IMR-90 (cell line): ENCODE measurements around the gene YRDC. TPM values are rescaled to one million over a fixed set of nuclear protein-coding genes. Genes with fewer than 3 reads are reported as not detected.

Source experiments
- ATAC-seq: fragments of 200-7000 bp; cut with Tn5 transposase; 2 replicates; pipeline ENCODE4 v1.9.1; 2020; ENCODE audit warnings: low read depth, mild to moderate bottlenecking, moderate library complexity
- BruUV-seq: library from RNA; stranded (reverse); fragments of 400-500 nt; replicated peaks from 2 replicates; lab custom pipeline; 2021; lab: Mats Ljungman, UMichigan
- CTCF ChIA-PET: fragments of 300-600 bp; formaldehyde crosslinking; extraction: SDS; loops from one replicate; lab custom pipeline; 2021; ENCODE audit warnings: antibody characterized with exemption; lab: Yijun Ruan, JAX
- POLR2A ChIA-PET: fragments of 300-600 bp; sonication (Branson Sonifier 250); formaldehyde crosslinking; loops from one replicate; lab custom pipeline; 2022; ENCODE audit warnings: antibody characterized with exemption; ENCODE audit not compliant: unreplicated experiment; lab: Charles Lee
- DNase-seq: peaks from one replicate; pipeline ENCODE4 v3.0.0; 2013
- H2AFZ ChIP-seq: replicated peaks from 2 replicates; pipeline ENCODE3; 2013; ENCODE audit warnings: low read length, mild to moderate bottlenecking; ENCODE audit not compliant: poor library complexity
- H2AK5ac ChIP-seq: 2 replicates; pipeline ENCODE4 v1.6.1; 2013; ENCODE audit warnings: low read depth, low read length, inconsistent platforms
- H2AK9ac ChIP-seq: replicated peaks from 2 replicates; pipeline ENCODE3; 2013; ENCODE audit warnings: mild to moderate bottlenecking, low read depth, low read length, moderate library complexity; ENCODE audit not compliant: poor library complexity
- H2BK120ac ChIP-seq: 2 replicates; pipeline ENCODE4 v1.6.1; 2013; ENCODE audit warnings: low read depth, low read length, inconsistent platforms
- H2BK15ac ChIP-seq: 3 replicates; pipeline ENCODE4 v1.6.1; 2013; ENCODE audit warnings: low read depth, low read length, inconsistent platforms
- H2BK20ac ChIP-seq: 2 replicates; pipeline ENCODE4 v1.6.1; 2013; ENCODE audit warnings: low read depth, mild to moderate bottlenecking, inconsistent platforms, low read length, moderate library complexity
- H2BK5ac ChIP-seq: 2 replicates; pipeline ENCODE4 v1.6.1; 2013; ENCODE audit warnings: mild to moderate bottlenecking, low read depth, low read length, inconsistent platforms; ENCODE audit not compliant: poor library complexity, severe bottlenecking
- H3K14ac ChIP-seq: replicated peaks from 2 replicates; pipeline ENCODE4 v1.6.1; 2013; ENCODE audit warnings: low read depth, low read length, inconsistent platforms
- H3K18ac ChIP-seq: 2 replicates; pipeline ENCODE4 v1.6.1; 2013; ENCODE audit warnings: low read depth, low read length, control low read depth
- H3K23ac ChIP-seq: 2 replicates; pipeline ENCODE4 v1.6.1; 2013; ENCODE audit warnings: low read depth, low read length, inconsistent platforms
- H3K27ac ChIP-seq: 2 replicates; pipeline ENCODE4 v1.5.1; 2013; ENCODE audit warnings: mild to moderate bottlenecking, control low read depth, low read length; ENCODE audit not compliant: insufficient read depth
- H3K27me3 ChIP-seq: 2 replicates; pipeline ENCODE4 v1.6.1; 2013; ENCODE audit warnings: low read length; ENCODE audit not compliant: control insufficient read depth, insufficient read depth
- H3K36me3 ChIP-seq: 2 replicates; pipeline ENCODE4 v1.6.1; 2013; ENCODE audit warnings: low read length, mixed read lengths; ENCODE audit not compliant: control insufficient read depth, insufficient read depth
- H3K4ac ChIP-seq: 2 replicates; pipeline ENCODE4 v1.6.1; 2013; ENCODE audit warnings: low read depth, low read length, inconsistent platforms
- H3K4me1 ChIP-seq: 2 replicates; pipeline ENCODE4 v1.6.1; 2013; ENCODE audit warnings: low read length, mixed read lengths; ENCODE audit not compliant: control insufficient read depth, insufficient read depth
- H3K4me2 ChIP-seq: 2 replicates; pipeline ENCODE4 v1.6.1; 2013; ENCODE audit warnings: low read depth, mild to moderate bottlenecking, control low read depth, low read length, moderate library complexity
- H3K4me3 ChIP-seq: 2 replicates; pipeline ENCODE4 v1.5.1; 2013; ENCODE audit warnings: low read depth, mild to moderate bottlenecking, control low read depth, low read length, moderate library complexity; ENCODE audit not compliant: insufficient read depth
- H3K56ac ChIP-seq: 2 replicates; pipeline ENCODE4 v1.6.1; 2013; ENCODE audit warnings: low read length, inconsistent platforms; ENCODE audit not compliant: insufficient read depth; ENCODE audit errors: extremely low read depth
- H3K79me1 ChIP-seq, 2 experiments: 2 replicates each; pipeline ENCODE4 v1.6.1; 2013; ENCODE audit warnings: low read length in 2 of 2, inconsistent platforms in 1 of 2, low read depth in 1 of 2
- H3K9ac ChIP-seq: 2 replicates; pipeline ENCODE4 v1.6.1; 2013; ENCODE audit warnings: low read depth, low read length, control low read depth
- H3K9me1 ChIP-seq: 2 replicates; pipeline ENCODE4 v1.6.1; 2013; ENCODE audit warnings: low read length, inconsistent platforms; ENCODE audit not compliant: insufficient read depth
- H3K9me3 ChIP-seq: 2 replicates; pipeline ENCODE4 v1.6.1; 2013; ENCODE audit warnings: low read length; ENCODE audit not compliant: control insufficient read depth, insufficient read depth
- H4K20me1 ChIP-seq: 2 replicates; pipeline ENCODE4 v1.6.1; 2013; ENCODE audit warnings: low read length, inconsistent platforms; ENCODE audit not compliant: insufficient read depth
- H4K5ac ChIP-seq: 2 replicates; pipeline ENCODE4 v1.6.1; 2013; ENCODE audit warnings: mild to moderate bottlenecking, low read depth, low read length, control low read depth
- H4K8ac ChIP-seq, 2 experiments: 2 replicates each; pipeline ENCODE4 v1.6.1; 2013; ENCODE audit warnings: low read depth in 2 of 2, low read length in 2 of 2, control low read depth in 1 of 2, inconsistent platforms in 1 of 2
- H4K91ac ChIP-seq: 2 replicates; pipeline ENCODE4 v1.6.1; 2013; ENCODE audit warnings: low read depth, low read length, inconsistent platforms; ENCODE audit not compliant: insufficient read depth
- BHLHE40 ChIP-seq: fragments of 150-350 bp; IDR thresholded peaks from 2 replicates; pipeline ENCODE4 v1.6.1; 2016; ENCODE audit warnings: mild to moderate bottlenecking, low read depth, low read length
- CEBPB ChIP-seq: IDR thresholded peaks from 2 replicates; pipeline ENCODE4 v1.6.1; 2012; ENCODE audit warnings: low read depth, low read length, improper control_type of control experiment
- CHD1 ChIP-seq: IDR thresholded peaks from 2 replicates; pipeline ENCODE4 v1.6.1; 2012; ENCODE audit warnings: low read depth, low read length, improper control_type of control experiment
- FOS ChIP-seq: fragments of 150-350 bp; IDR thresholded peaks from 2 replicates; pipeline ENCODE4 v1.6.1; 2016; ENCODE audit warnings: low read depth, low read length
- MAFK ChIP-seq: IDR thresholded peaks from 2 replicates; pipeline ENCODE4 v1.6.1; 2012; ENCODE audit warnings: low read depth, low read length, improper control_type of control experiment
- MXI1 ChIP-seq: IDR thresholded peaks from 2 replicates; pipeline ENCODE4 v1.6.1; 2012; ENCODE audit warnings: low read depth, mild to moderate bottlenecking, low read length, moderate library complexity, borderline replicate concordance
- NFE2L2 ChIP-seq: fragments of 150-350 bp; IDR thresholded peaks from 2 replicates; pipeline ENCODE4 v1.6.1; 2016; ENCODE audit warnings: low read depth, mild to moderate bottlenecking, low read length
- POLR2A ChIP-seq: IDR thresholded peaks from 2 replicates; pipeline ENCODE4 v1.6.1; 2012; ENCODE audit warnings: mild to moderate bottlenecking, low read depth, low read length
- RAD21 ChIP-seq: IDR thresholded peaks from 2 replicates; pipeline ENCODE4 v1.6.1; 2012; ENCODE audit warnings: low read length, improper control_type of control experiment
- RCOR1 ChIP-seq: IDR thresholded peaks from 2 replicates; pipeline ENCODE4 v1.6.1; 2012; ENCODE audit warnings: mild to moderate bottlenecking, low read length, improper control_type of control experiment; ENCODE audit not compliant: insufficient replicate concordance
- RFX5 ChIP-seq: IDR thresholded peaks from 2 replicates; pipeline ENCODE4 v1.8.0; 2012; ENCODE audit warnings: low read depth, mild to moderate bottlenecking, low read length, moderate library complexity
- SMC3 ChIP-seq: fragments of 150-350 bp; IDR thresholded peaks from 2 replicates; pipeline ENCODE4 v1.6.1; 2016; ENCODE audit warnings: low read depth, mild to moderate bottlenecking, antibody characterized with exemption, low read length, moderate library complexity
- WGBS, 2 experiments: methylation state at CpG; one replicate each; pipeline versions ENCODE4 v1.1.5 to v1.1.7; 2013; ENCODE audit warnings: missing lambda C conversion rate in 2 of 2; ENCODE audit not compliant: insufficient read length in 1 of 2; ENCODE audit errors: extremely low coverage in 2 of 2; 5-methylcytosine and 5-hydroxymethylcytosine counted together
- dilution Hi-C: fragments of 300-500 bp; cut with HindIII; formaldehyde crosslinking; loops from one replicate; pipeline ENCODE4 v1.14.3; 2018; ENCODE audit warnings: low sequenced_read_pairs; ENCODE audit not compliant: unreplicated experiment
- in situ Hi-C: fragments of 300-500 bp; cut with MboI; formaldehyde crosslinking; loops from 3 replicates; pipeline ENCODE4 v1.14.3; 2019; ENCODE audit warnings: low sequenced_read_pairs, inconsistent platforms, mixed read lengths
- intact Hi-C: fragments of 100-400 bp; cut with micrococcal nuclease; formaldehyde crosslinking; loops from 2 replicates; pipeline ENCODE4 v1.10.0; 2022
- polyA plus RNA-seq, 3 experiments: library from polyadenylated mRNA; depleted of rRNA; stranded (reverse); fragments of >200 nt; gene quantifications; 2 replicates each; pipeline ENCODE4 v1.2.3, GENCODE V29; 2012; ENCODE audit warnings: low replicate concordance in 1 of 3
- total RNA-seq: library from RNA; depleted of rRNA; stranded (reverse); fragments of >200 nt; gene quantifications from 2 replicates; pipeline ENCODE4 v1.2.3, GENCODE V29; 2012
- TF ChIP-seq, protein P1 (sequence below): fragments of 150-350 bp; IDR thresholded peaks from 2 replicates; pipeline ENCODE4 v1.6.1; 2017; ENCODE audit warnings: mild to moderate bottlenecking, antibody characterized with exemption, low read length, low read depth
- TF ChIP-seq, protein P2 (sequence below): fragments of 150-350 bp; IDR thresholded peaks from 2 replicates; pipeline ENCODE4 v1.6.1; 2016; ENCODE audit warnings: low read depth, mild to moderate bottlenecking, low read length, moderate library complexity, borderline replicate concordance
- TF ChIP-seq, protein P3 (sequence below): conservative IDR thresholded peaks from 2 replicates; pipeline ENCODE4 v1.5.1; 2012; ENCODE audit warnings: mild to moderate bottlenecking, low read depth, low read length, improper control_type of control experiment

Gene YRDC
- total and polyA plus RNA-seq, 2 of the 4 experiments (the other 2 are of a cell fraction): 21.0 to 21.7 TPM

GRCh38 chr1:37759451-37759850 is 48.6 kb downstream of the YRDC start:
- in situ Hi-C loops: no loop called here
- no CpG with 5 or more reads among the region's 2 CpGs for WGBS, 2 experiments

More at GRCh38 chr1:37759451-37759850, 48.6 kb downstream of the YRDC start:
- Histone ChIP-seq H2BK15ac (no peak overlapping the region), H2AK9ac (no peak overlapping the region), H4K5ac (no peak overlapping the region), H3K27ac (no peak overlapping the region), H4K91ac (no peak overlapping the region), H3K9ac (no peak overlapping the region), H2BK20ac (no peak overlapping the region), H4K20me1 (no peaks in the 10 kb centered on the region), H3K23ac (no peak overlapping the region), H3K56ac (no peak overlapping the region), H2AFZ (no peak overlapping the region), H3K4ac (no peak overlapping the region), H2AK5ac (no peak overlapping the region), H3K4me2 (no peak overlapping the region), H3K9me3 (no peaks in the 10 kb centered on the region), H3K4me3 (no peak overlapping the region), H3K27me3 (peaks cover 30% of the 10 kb centered on the region), H3K18ac (no peak overlapping the region), H3K4me1 (no peaks in the 10 kb centered on the region), H3K79me1 (no peaks in the 10 kb centered on the region), H3K14ac (no peak overlapping the region), H2BK120ac (no peak overlapping the region), H2BK5ac (no peak overlapping the region), H3K9me1 (no peaks in the 10 kb centered on the region), H3K36me3 (no peaks in the 10 kb centered on the region), H4K8ac (no peak overlapping the region)
- TF ChIP-seq, protein P1, sequence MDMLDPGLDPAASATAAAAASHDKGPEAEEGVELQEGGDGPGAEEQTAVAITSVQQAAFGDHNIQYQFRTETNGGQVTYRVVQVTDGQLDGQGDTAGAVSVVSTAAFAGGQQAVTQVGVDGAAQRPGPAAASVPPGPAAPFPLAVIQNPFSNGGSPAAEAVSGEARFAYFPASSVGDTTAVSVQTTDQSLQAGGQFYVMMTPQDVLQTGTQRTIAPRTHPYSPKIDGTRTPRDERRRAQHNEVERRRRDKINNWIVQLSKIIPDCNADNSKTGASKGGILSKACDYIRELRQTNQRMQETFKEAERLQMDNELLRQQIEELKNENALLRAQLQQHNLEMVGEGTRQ: no peak
- TF ChIP-seq, protein P2, sequence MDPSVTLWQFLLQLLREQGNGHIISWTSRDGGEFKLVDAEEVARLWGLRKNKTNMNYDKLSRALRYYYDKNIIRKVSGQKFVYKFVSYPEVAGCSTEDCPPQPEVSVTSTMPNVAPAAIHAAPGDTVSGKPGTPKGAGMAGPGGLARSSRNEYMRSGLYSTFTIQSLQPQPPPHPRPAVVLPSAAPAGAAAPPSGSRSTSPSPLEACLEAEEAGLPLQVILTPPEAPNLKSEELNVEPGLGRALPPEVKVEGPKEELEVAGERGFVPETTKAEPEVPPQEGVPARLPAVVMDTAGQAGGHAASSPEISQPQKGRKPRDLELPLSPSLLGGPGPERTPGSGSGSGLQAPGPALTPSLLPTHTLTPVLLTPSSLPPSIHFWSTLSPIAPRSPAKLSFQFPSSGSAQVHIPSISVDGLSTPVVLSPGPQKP: no peak
- TF ChIP-seq, protein P3, sequence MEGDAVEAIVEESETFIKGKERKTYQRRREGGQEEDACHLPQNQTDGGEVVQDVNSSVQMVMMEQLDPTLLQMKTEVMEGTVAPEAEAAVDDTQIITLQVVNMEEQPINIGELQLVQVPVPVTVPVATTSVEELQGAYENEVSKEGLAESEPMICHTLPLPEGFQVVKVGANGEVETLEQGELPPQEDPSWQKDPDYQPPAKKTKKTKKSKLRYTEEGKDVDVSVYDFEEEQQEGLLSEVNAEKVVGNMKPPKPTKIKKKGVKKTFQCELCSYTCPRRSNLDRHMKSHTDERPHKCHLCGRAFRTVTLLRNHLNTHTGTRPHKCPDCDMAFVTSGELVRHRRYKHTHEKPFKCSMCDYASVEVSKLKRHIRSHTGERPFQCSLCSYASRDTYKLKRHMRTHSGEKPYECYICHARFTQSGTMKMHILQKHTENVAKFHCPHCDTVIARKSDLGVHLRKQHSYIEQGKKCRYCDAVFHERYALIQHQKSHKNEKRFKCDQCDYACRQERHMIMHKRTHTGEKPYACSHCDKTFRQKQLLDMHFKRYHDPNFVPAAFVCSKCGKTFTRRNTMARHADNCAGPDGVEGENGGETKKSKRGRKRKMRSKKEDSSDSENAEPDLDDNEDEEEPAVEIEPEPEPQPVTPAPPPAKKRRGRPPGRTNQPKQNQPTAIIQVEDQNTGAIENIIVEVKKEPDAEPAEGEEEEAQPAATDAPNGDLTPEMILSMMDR: no peak
- no peak for TF ChIP-seq NFE2L2
- no peak for TF ChIP-seq RAD21
- TF ChIP-seq MAFK: no peak
- no peak for TF ChIP-seq RCOR1
- no peak for TF ChIP-seq CEBPB
- no peak for TF ChIP-seq CHD1
- no peak for TF ChIP-seq BHLHE40
- TF ChIP-seq FOS: no peak
- no peak for TF ChIP-seq SMC3
- TF ChIP-seq MXI1: no peak
- TF ChIP-seq POLR2A: no peak
- TF ChIP-seq RFX5: no peak
- dilution Hi-C loops (no loop called here), intact Hi-C loops (no loop called here)
- POLR2A ChIA-PET: no interaction called here
- no TSS peak for BruUV-seq
- ATAC-seq (no peak), DNase-seq (no peak)
- CTCF ChIA-PET: interaction anchor here (0.6 kb wide), 1 partner anchor 436 kb away, joined by 4 read pairs; no protein-coding TSS in a partner anchor
